ENCODE measurements around the gene PPP2R5D.

- TF ChIP-seq SUZ12 (IDR thresholded peaks at IDR 0.05; ENCODE audit: extremely low read depth, insufficient read depth, insufficient read length): no peak
- TF ChIP-seq ZNF274 (IDR thresholded peaks at IDR 0.05; ENCODE audit: low read depth, low read length): no peak
- TF ChIP-seq YY1 (IDR thresholded peaks at IDR 0.05; ENCODE audit: insufficient read depth, insufficient read length): no peak
These were observed 26.8 kb downstream of the PPP2R5D start for GRCh38 chr6:43011207-43011606.

All from NT2/D1 (cell line).